22Rv1 (cell line): ENCODE data around the gene AMBN.

Source experiments
- ZFX ChIP-seq: fragments of 450-650 bp; IDR thresholded peaks from 2 replicates; pipeline ENCODE4 v1.6.1; 2017; ENCODE audit warnings: antibody characterized with exemption, borderline replicate concordance
- TF ChIP-seq, protein P1 (sequence below): fragments of 450-650 bp; IDR thresholded peaks from 2 replicates; pipeline ENCODE4 v1.5.1; 2017; ENCODE audit warnings: mild to moderate bottlenecking

DNA sequence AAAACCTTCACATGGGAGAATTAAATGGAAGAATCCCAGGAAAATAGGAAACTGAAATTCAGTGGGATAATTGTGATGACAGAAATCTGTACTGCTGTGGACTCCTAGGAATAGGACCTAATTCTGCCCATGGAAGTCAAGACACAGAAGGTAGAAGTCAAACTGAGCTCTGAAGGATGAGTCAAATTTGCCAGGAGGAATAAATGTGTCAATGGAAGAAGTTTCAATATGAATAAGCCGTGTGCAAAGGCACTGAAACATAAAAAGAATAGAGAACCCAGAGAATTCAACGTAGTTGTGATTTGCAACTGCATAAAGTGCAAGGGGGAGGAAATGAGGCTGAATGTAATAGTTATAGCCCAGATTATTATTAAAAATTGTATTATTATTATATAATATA is 48.1 kb downstream of the AMBN start:
- TF ChIP-seq, protein P1, sequence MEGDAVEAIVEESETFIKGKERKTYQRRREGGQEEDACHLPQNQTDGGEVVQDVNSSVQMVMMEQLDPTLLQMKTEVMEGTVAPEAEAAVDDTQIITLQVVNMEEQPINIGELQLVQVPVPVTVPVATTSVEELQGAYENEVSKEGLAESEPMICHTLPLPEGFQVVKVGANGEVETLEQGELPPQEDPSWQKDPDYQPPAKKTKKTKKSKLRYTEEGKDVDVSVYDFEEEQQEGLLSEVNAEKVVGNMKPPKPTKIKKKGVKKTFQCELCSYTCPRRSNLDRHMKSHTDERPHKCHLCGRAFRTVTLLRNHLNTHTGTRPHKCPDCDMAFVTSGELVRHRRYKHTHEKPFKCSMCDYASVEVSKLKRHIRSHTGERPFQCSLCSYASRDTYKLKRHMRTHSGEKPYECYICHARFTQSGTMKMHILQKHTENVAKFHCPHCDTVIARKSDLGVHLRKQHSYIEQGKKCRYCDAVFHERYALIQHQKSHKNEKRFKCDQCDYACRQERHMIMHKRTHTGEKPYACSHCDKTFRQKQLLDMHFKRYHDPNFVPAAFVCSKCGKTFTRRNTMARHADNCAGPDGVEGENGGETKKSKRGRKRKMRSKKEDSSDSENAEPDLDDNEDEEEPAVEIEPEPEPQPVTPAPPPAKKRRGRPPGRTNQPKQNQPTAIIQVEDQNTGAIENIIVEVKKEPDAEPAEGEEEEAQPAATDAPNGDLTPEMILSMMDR: no peak
- TF ChIP-seq ZFX: no peak
